Suprapubic skin (tissue), 3 donors: ENCODE measurements around the gene VASH1.

Experiments used
- CTCF ChIP-seq, 2 donors: fragments of 200-600 bp in 1 of 2; fragments of 450-650 bp in 1 of 2; sonication (generic) in 1 of 2; IDR thresholded peaks; one replicate each; pipeline ENCODE4 v1.5.1; 2016 to 2019; ENCODE audit warnings: antibody characterized with exemption in 2 of 2, mild to moderate bottlenecking in 1 of 2, moderate library complexity in 1 of 2
- EP300 ChIP-seq: sonication (generic); formaldehyde crosslinking; IDR thresholded peaks from one replicate; pipeline ENCODE4 v1.6.1; 2017; ENCODE audit warnings: antibody characterized with exemption
- POLR2A ChIP-seq, 2 donors: fragments of 450-650 bp; IDR thresholded peaks; one replicate each; pipeline ENCODE4 v1.6.1; 2017; ENCODE audit warnings: antibody characterized with exemption in 2 of 2, mild to moderate bottlenecking in 2 of 2, moderate library complexity in 2 of 2

- TF ChIP-seq POLR2A (IDR thresholded peaks at IDR 0.05) (no peak), CTCF (IDR thresholded peaks at IDR 0.05) (no peak), EP300 (no peak)
Observed at GRCh38 chr14:76713121-76713520, 48.1 kb upstream of the VASH1 start.
